Psoas muscle (tissue), 8 donors: Measurements from ENCODE around the gene NCCRP1. TPM values are rescaled to one million over a fixed set of nuclear protein-coding genes. Genes with fewer than 3 reads are reported as not detected.

Experiments
- ATAC-seq, 4 donors: fragments of 200-7000 bp; cut with Tn5 transposase; one replicate each; pipeline ENCODE4 v1.9.1; 2020; ENCODE audit warnings: moderate library complexity in 3 of 4, mild to moderate bottlenecking in 2 of 4
- DNase-seq, 2 donors: peaks; one replicate each; pipeline ENCODE4 v3.0.0-alpha.2; 2020
- H3K27ac ChIP-seq: fragments of 200-600 bp; one replicate; pipeline ENCODE4 v1.8.0; 2022
- H3K27me3 ChIP-seq, 3 donors: fragments of 200-600 bp in 1 of 3; one replicate each; pipeline versions ENCODE4 v1.6.1 to v1.8.0; 2013 to 2022; ENCODE audit warnings: low read length in 2 of 3, mild to moderate bottlenecking in 2 of 3, moderate library complexity in 1 of 3; ENCODE audit not compliant: insufficient read depth in 3 of 3
- H3K36me3 ChIP-seq, 2 donors: fragments of 200-600 bp in 1 of 2; one replicate each; pipeline versions ENCODE4 v1.6.1 to v1.8.0; 2013 to 2022; ENCODE audit warnings: low read depth in 1 of 2, mild to moderate bottlenecking in 1 of 2, moderate library complexity in 1 of 2; ENCODE audit not compliant: insufficient read depth in 1 of 2
- H3K4me1 ChIP-seq: fragments of 200-600 bp; one replicate; pipeline ENCODE4 v1.8.0; 2022
- H3K4me3 ChIP-seq: fragments of 200-600 bp; one replicate; pipeline ENCODE4 v1.8.0; 2022; ENCODE audit warnings: mild to moderate bottlenecking
- H3K9me3 ChIP-seq: fragments of 200-600 bp; one replicate; pipeline ENCODE4 v1.8.0; 2022
- WGBS, 3 donors: extraction: QIAGEN DNeasy Blood & Tissue Kit; methylation state at CpG; one replicate each; pipeline versions ENCODE4 v1.1.6 to v1.1.7; 2013; 5-methylcytosine and 5-hydroxymethylcytosine counted together
- intact Hi-C, 2 donors: fragments of 100-400 bp; cut with DNase I; formaldehyde crosslinking; loops; one replicate each; pipeline versions ENCODE4 v1.11.0 to v1.14.2; 2022
- polyA plus RNA-seq, 3 donors: library from polyadenylated mRNA; stranded (reverse); fragments of 200-250 nt; gene quantifications; one replicate each; pipeline ENCODE4 v1.2.3, GENCODE V29; 2013
- total RNA-seq, 4 donors: library from RNA; stranded (reverse); fragmentation: NEBNext Ultra II Directional in 2 of 4; extraction: Animal tissue kit (Norgen Biotek cat#: 25700) in 2 of 4; gene quantifications; one replicate each; pipeline versions ENCODE4 v1.2.1 to v1.2.4, GENCODE V29; 2021 to 2023
- TF ChIP-seq, protein P1 (sequence below): fragments of 200-600 bp; IDR thresholded peaks from one replicate; pipeline ENCODE4 v1.8.0; 2022; ENCODE audit warnings: antibody characterized with exemption
- donor health status: healthy with polysubstance abuse.
- donor health status: DM: no; HTN: no; CAD: no; lungs with moderate emphysema.
- donor health status: Bipolar disorder and iron deficiency.
- donor health status: healthy.
- donor health status: DM: yes; HTN: yes; CAD: no.
- donor health status: DM: no; HTN: no; CAD: no.
- donor health status: DM: no; HTN: no; CAD: no.
- donor health status: DM: yes; HTN: yes; CAD: no.

NCCRP1 gene
- total and polyA plus RNA-seq, 7 donors, result 0.13 TPM; not detected in 5

DNA sequence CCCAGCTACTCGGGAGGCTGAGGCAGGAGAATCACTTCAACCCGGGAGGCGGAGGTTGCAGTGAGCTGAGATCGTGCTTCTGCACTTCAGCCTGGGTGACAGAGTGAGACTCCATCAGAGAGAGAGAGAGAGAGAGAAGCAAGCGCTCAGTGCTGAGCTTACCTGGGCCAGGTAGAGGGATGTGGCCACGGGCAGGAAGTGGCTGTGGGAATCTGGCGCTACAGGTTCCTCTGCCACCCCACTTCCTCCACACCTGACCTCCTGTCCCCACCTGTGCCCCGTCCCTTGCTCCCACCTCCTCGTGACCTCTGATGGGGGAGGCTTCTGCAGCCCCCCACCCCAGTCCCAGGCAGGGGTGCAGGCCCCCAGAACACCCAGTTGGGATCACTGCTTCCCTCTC lies 1.0 kb upstream of the NCCRP1 start:
- no peaks in the 10 kb centered on the region for H3K4me1 ChIP-seq
- WGBS, 3 donors, result 43 to 51% (median 49%) methylated on average over 9 of the region's 9 CpGs
- ATAC-seq (no peak), DNase-seq (no peak)
- no peak overlapping the region for H3K4me3 ChIP-seq
- intact Hi-C loops, result no loop called here
- H3K27me3 ChIP-seq, result peaks cover 0 to 54% (median 28%) of the 10 kb centered on the region in 3 donors
- H3K9me3 ChIP-seq, result no peaks in the 10 kb centered on the region
- H3K36me3 ChIP-seq, result no peaks in the 10 kb centered on the region
- H3K27ac ChIP-seq, result no peak overlapping the region
- TF ChIP-seq, protein P1, sequence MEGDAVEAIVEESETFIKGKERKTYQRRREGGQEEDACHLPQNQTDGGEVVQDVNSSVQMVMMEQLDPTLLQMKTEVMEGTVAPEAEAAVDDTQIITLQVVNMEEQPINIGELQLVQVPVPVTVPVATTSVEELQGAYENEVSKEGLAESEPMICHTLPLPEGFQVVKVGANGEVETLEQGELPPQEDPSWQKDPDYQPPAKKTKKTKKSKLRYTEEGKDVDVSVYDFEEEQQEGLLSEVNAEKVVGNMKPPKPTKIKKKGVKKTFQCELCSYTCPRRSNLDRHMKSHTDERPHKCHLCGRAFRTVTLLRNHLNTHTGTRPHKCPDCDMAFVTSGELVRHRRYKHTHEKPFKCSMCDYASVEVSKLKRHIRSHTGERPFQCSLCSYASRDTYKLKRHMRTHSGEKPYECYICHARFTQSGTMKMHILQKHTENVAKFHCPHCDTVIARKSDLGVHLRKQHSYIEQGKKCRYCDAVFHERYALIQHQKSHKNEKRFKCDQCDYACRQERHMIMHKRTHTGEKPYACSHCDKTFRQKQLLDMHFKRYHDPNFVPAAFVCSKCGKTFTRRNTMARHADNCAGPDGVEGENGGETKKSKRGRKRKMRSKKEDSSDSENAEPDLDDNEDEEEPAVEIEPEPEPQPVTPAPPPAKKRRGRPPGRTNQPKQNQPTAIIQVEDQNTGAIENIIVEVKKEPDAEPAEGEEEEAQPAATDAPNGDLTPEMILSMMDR, result no peak

DNA sequence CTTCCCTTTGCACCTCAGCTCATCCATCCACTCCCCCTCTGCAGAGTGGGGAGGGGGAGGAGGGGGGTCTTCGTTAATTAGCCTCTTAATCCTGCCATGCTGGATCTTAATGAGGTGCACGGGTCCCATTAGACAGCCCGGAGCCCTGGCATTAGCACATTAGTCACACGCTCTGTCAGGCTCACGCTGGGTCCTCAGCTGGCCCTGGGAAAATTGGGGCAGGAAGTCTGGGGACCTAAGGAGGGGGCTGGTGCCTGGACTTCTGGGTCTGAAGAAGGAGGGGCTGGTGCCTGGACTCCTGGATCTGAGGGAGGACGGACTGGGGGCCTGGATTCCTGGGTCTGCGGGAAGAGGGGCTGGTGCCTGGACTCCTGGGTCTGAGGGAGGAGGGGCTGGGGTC lies 444 bp upstream of the NCCRP1 start:
- H3K36me3 ChIP-seq, result no peaks in the 10 kb centered on the region
- peaks cover 0 to 60% (median 28%) of the 10 kb centered on the region in 3 donors for H3K27me3 ChIP-seq
- intact Hi-C loops, result no loop called here
- no peaks in the 10 kb centered on the region for H3K9me3 ChIP-seq
- whole genome bisulfite sequencing, 3 donors, result 7 to 18% (median 13%) methylated on average over 7 of the region's 7 CpGs
- TF ChIP-seq, protein P1, result no peak
- no peak overlapping the region for H3K27ac ChIP-seq
- no peaks in the 10 kb centered on the region for H3K4me1 ChIP-seq
- DNase-seq (no peak), ATAC-seq (no peak)
- H3K4me3 ChIP-seq, result no peak overlapping the region

DNA sequence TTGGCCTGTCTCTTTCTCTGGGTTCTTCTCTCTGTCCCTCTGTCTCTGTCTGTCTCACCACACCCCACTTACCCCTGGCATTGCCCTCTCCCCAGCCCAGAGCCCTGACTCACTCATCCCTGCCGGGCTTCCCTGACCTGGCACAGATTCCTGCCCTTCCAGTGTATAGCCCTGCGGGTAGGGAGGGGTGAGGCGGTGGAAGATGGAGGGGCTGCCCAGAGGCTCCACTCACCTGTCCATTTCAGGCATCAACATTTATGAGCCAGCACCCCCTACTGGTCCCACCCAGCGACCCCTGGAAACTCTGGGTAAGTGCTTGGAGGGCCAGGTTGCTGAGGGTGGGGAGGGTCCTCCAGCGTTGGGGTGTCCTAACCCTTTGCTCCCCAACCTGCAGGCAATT lies 1.0 kb downstream of the NCCRP1 start:
- WGBS, 3 donors, result 48 to 55% (median 51%) methylated on average over 5 of the region's 5 CpGs
- no peak overlapping the region for H3K27ac ChIP-seq
- H3K36me3 ChIP-seq, result no peaks in the 10 kb centered on the region
- intact Hi-C loops, result no loop called here
- H3K27me3 ChIP-seq, result peaks cover 0 to 75% (median 32%) of the 10 kb centered on the region in 3 donors
- no peaks in the 10 kb centered on the region for H3K4me1 ChIP-seq
- no peak for DNase-seq
- no peak overlapping the region for H3K4me3 ChIP-seq
- TF ChIP-seq, protein P1, result no peak
- no peak for ATAC-seq
- no peaks in the 10 kb centered on the region for H3K9me3 ChIP-seq

DNA sequence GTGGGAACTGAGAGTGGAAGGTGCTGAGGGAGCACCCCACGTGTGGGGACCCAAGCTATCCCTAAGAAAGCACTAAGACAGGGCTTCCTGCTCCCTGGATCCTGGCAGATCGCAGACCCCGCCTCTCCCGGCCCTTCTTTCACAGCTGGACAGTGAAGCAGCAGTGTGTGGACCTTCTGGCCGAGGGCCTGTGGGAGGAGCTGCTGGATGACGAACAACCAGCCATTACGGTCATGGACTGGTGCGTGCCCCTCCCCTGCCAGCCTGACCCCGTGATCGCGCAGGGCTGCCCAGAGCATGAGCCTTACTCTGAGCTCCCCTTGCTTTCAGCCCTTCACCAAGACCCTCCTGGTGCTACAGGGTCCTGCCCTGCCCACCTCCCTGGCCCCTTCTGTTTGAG lies 2.3 kb downstream of the NCCRP1 start:
- peaks cover 0 to 87% (median 42%) of the 10 kb centered on the region in 3 donors for H3K27me3 ChIP-seq

More for the DNA sequence above, 2.3 kb downstream of the NCCRP1 start:
- TF ChIP-seq, protein P1, result no peak
- H3K27ac ChIP-seq, result no peak overlapping the region
- H3K4me1 ChIP-seq, result no peaks in the 10 kb centered on the region
- no peak overlapping the region for H3K4me3 ChIP-seq
- no peak for DNase-seq
- H3K36me3 ChIP-seq, result no peaks in the 10 kb centered on the region
- no peaks in the 10 kb centered on the region for H3K9me3 ChIP-seq
- intact Hi-C loops, result no loop called here
- 7 to 9% (median 9%) methylated on average over 11 of the region's 11 CpGs for WGBS, 3 donors
- ATAC-seq, result peak in 2 of 4 donors; percentile 33 to 36
